ENCODE measurements around the gene MYEOV. TPM values are rescaled to one million over a fixed set of nuclear protein-coding genes. Genes with fewer than 3 reads are reported as not detected.

Gene MYEOV
- total and polyA plus RNA-seq, 10 of the 15 experiments (the other 5 are each of a cell fraction or from before 2014, with no cell fraction given): 0.05 to 0.40 (median 0.26) TPM; not detected in 3

- TF ChIP-seq REST (IDR thresholded peaks at IDR 0.05; ENCODE audit: low read depth, low read length): no peak
These were observed 20.6 kb downstream of the MYEOV start (continued) for GRCh38 chr11:69314555-69314954.

GRCh38 chr11:69316956-69317355, 23.0 kb downstream of the MYEOV start:
- H3K4me1 ChIP-seq (ENCODE audit: control insufficient read depth, insufficient read depth, low read length): peaks cover 2% of the 10 kb centered on the region
- POLR2A ChIA-PET: no interaction called here
- FAIRE-seq (no peak), DNase-seq (ENCODE audit: low read depth, low spot score) (no peak), ATAC-seq (no peak)
- WGBS (ENCODE audit: insufficient coverage, insufficient replicate concordance, low lambda C conversion rate, missing lambda C conversion rate): 60% methylated on average over 4 of the region's 4 CpGs
- H3K4me2 ChIP-seq (ENCODE audit: control insufficient read depth, insufficient read depth): no peak overlapping the region
- H3K27me3 ChIP-seq (replicated peaks in 1 of 2; ENCODE audit: control insufficient read depth in 2 of 2, insufficient read depth in 2 of 2, low read length in 1 of 2): no peaks in the 10 kb centered on the region
- RAD21 ChIA-PET (ENCODE audit: unreplicated experiment): no interaction called here
- no peaks in the 10 kb centered on the region for H3K79me2 ChIP-seq (ENCODE audit: control insufficient read depth, insufficient read depth, low read length)
- H3K9me3 ChIP-seq (replicated peaks; ENCODE audit: control insufficient read depth, insufficient read depth, low read length): no peaks in the 10 kb centered on the region; the same call in 2 of the 3 replicates
- BruUV-seq (replicated peaks): no TSS peak
- no peak overlapping the region for H2AFZ ChIP-seq (ENCODE audit: control insufficient read depth, low read depth, low read length)
- H3K4me3 ChIP-seq: no peak overlapping the region
- CTCF ChIA-PET: no interaction called here
- in situ Hi-C loops (cut with MboI): no loop called here
- H3K27ac ChIP-seq (ENCODE audit: control insufficient read depth, insufficient read depth): no peak overlapping the region
- intact Hi-C loops (cut with micrococcal nuclease; ENCODE audit: unreplicated experiment): no loop called here
- no peak overlapping the region for H3K9ac ChIP-seq (ENCODE audit: control insufficient read depth, insufficient read depth, low read length)
- no peaks in the 10 kb centered on the region for H4K20me1 ChIP-seq (ENCODE audit: control insufficient read depth, insufficient read depth)
- H3K36me3 ChIP-seq (ENCODE audit: control insufficient read depth in 2 of 2, insufficient read depth in 2 of 2, low read length in 1 of 2): no peaks in the 10 kb centered on the region
- SMC1A ChIA-PET (ENCODE audit: uncharacterized antibody, unreplicated experiment): interaction anchor here (1.2 kb wide), 1 partner anchor 18 kb away, joined by 3 read pairs; no protein-coding TSS in a partner anchor
- TF ChIP-seq TARDBP (IDR thresholded peaks at IDR 0.05; ENCODE audit: borderline replicate concordance): no peak
- no peak for TF ChIP-seq FOXM1 (IDR thresholded peaks at IDR 0.05; ENCODE audit: low read depth, low read length)
- no peak for TF ChIP-seq ZBTB40 (IDR thresholded peaks at IDR 0.05; ENCODE audit: borderline replicate concordance)
- no peak for TF ChIP-seq KLF5 (IDR thresholded peaks at IDR 0.05; ENCODE audit: partially characterized antibody)
- no peak for TF ChIP-seq CEBPB (IDR thresholded peaks at IDR 0.05; ENCODE audit: borderline replicate concordance in 1 of 2, low read depth in 2 of 2, low read length in 2 of 2)
- TF ChIP-seq MTA3 (IDR thresholded peaks at IDR 0.05; ENCODE audit: borderline replicate concordance, low read length): no peak
- TF ChIP-seq ZNF622 (IDR thresholded peaks at IDR 0.05): no peak
- TF ChIP-seq ZNF687 (IDR thresholded peaks at IDR 0.05): no peak
- no peak for TF ChIP-seq ZNF217 (IDR thresholded peaks at IDR 0.05)
- TF ChIP-seq CHD2 (IDR thresholded peaks at IDR 0.05; ENCODE audit: borderline replicate concordance, low read depth, low read length): no peak
- no peak for TF ChIP-seq FOXK2 (IDR thresholded peaks at IDR 0.05)
